NOMO-1 treated with DMSO at 0.1 percent for 48 hours (cell line): Measurements from ENCODE around the gene TEKT1.
A peak's percentile ranks its signal among the peaks of the same experiment; 100 is the strongest.
"Not testable (repeated sequence)": the region's sequence is repeated elsewhere in the genome, so short reads cannot be mapped to it uniquely, and the experiment has no call there.

Source experiments
- DNase-seq: peaks from one replicate; lab custom pipeline; 2025; ENCODE audit not compliant: unreplicated experiment; lab: John Stamatoyannopoulos, UW

The TEKT1 gene

GRCh38 chr17:6831661-6832263 is at the start of gene TEKT1:
TSS of gene TEKT1 (minus strand) at chr17:6831729. CDS start at chr17:6830376, 1,353 bp downstream.
- peak; percentile 67 for DNase-seq

- DNase-seq: not testable (repeated sequence)
Measured at GRCh38 chr17:6879221-6879975, 47.9 kb upstream of the TEKT1 start.

- not testable (repeated sequence) for DNase-seq
Measured at GRCh38 chr17:6875276-6875675, 43.7 kb upstream of the TEKT1 start.

- no peak for DNase-seq
Measured at GRCh38 chr17:6872936-6873335, 41.4 kb upstream of the TEKT1 start.

GRCh38 chr17:6870841-6871240 is 39.3 kb upstream of the TEKT1 start:
- DNase-seq: no peak

GRCh38 chr17:6868582-6868981 is 37.1 kb upstream of the TEKT1 start:
- DNase-seq: no peak

GRCh38 chr17:6867849-6868248 is 36.3 kb upstream of the TEKT1 start:
- no peak for DNase-seq

GRCh38 chr17:6862825-6863224 is 31.3 kb upstream of the TEKT1 start:
- no peak for DNase-seq

GRCh38 chr17:6862122-6862521 is 30.6 kb upstream of the TEKT1 start:
- DNase-seq: no peak

GRCh38 chr17:6857904-6858303 is 26.4 kb upstream of the TEKT1 start:
- no peak for DNase-seq

- DNase-seq: no peak
Measured at GRCh38 chr17:6857336-6857735, 25.8 kb upstream of the TEKT1 start.

GRCh38 chr17:6856051-6856450 is 24.5 kb upstream of the TEKT1 start:
- no peak for DNase-seq

GRCh38 chr17:6853764-6854442 is 22.4 kb upstream of the TEKT1 start:
- no peak for DNase-seq

- not testable (repeated sequence) for DNase-seq
Measured at GRCh38 chr17:6848545-6849179, 17.1 kb upstream of the TEKT1 start.

GRCh38 chr17:6846138-6846537 is 14.6 kb upstream of the TEKT1 start:
- DNase-seq: not testable (repeated sequence)

GRCh38 chr17:6844406-6844805 is 12.9 kb upstream of the TEKT1 start:
- not testable (repeated sequence) for DNase-seq

- DNase-seq: peak; percentile 27
Measured at GRCh38 chr17:6843241-6843880, 11.8 kb upstream of the TEKT1 start.

GRCh38 chr17:6841769-6842168 is 10.2 kb upstream of the TEKT1 start:
- DNase-seq: not testable (repeated sequence)

- DNase-seq: no peak
Measured at GRCh38 chr17:6830383-6830986, 1.0 kb downstream of the TEKT1 start.

GRCh38 chr17:6823011-6823442 is 8.5 kb downstream of the TEKT1 start:
- DNase-seq: no peak

GRCh38 chr17:6818938-6819337 is 12.6 kb downstream of the TEKT1 start:
- DNase-seq: no peak
